HepG2 (cell line): ENCODE measurements around the gene BCL2. TPM values are rescaled to one million over a fixed set of nuclear protein-coding genes. Genes with fewer than 3 reads are reported as not detected.

ENCODE experiments used
- ATAC-seq: fragments of 200-7000 bp; cut with Tn5 transposase; 3 replicates; pipeline ENCODE4 v1.9.1; 2020; ENCODE audit warnings: mild to moderate bottlenecking, moderate library complexity
- BruUV-seq: library from RNA; stranded (reverse); fragments of 400-500 nt; replicated peaks from 2 replicates; lab custom pipeline; 2021; lab: Mats Ljungman, UMichigan
- CTCF ChIA-PET: fragments of 300-600 bp; formaldehyde crosslinking; extraction: SDS; loops from one replicate; lab custom pipeline; 2021; ENCODE audit warnings: low total read pairs, inconsistent platforms, low intra/inter-chr PET ratio; lab: Yijun Ruan, JAX
- POLR2A ChIA-PET: fragments of 350-600 bp; sonication (Branson Sonifier 250); formaldehyde crosslinking; loops from one replicate; lab custom pipeline; 2020; ENCODE audit warnings: antibody characterized with exemption, inconsistent platforms; lab: Yijun Ruan, JAX
- DNase-seq: peaks from one replicate; pipeline ENCODE4 v3.0.0-alpha.2; 2015; ENCODE audit warnings: low spot score
- FAIRE-seq: peaks from 3 replicates; lab custom pipeline; 2011; peaks lifted over from hg19 to GRCh38; lab: Jason Lieb, UNC
- H2AFZ ChIP-seq: one replicate; pipeline ENCODE4 v1.6.1; 2011; ENCODE audit warnings: low read length, inconsistent platforms
- H3K27ac ChIP-seq: fragments of 300-600 bp; 3 replicates; pipeline ENCODE4 v1.8.0; 2011; ENCODE audit warnings: mixed run types, mild to moderate bottlenecking, mixed read lengths, low read length, inconsistent platforms; ENCODE audit not compliant: insufficient read depth; ENCODE audit errors: extremely low read length
- H3K27me3 ChIP-seq, 2 experiments: fragments of 200-600 bp in 1 of 2; 2 replicates in 1 of 2; 3 replicates in 1 of 2; pipeline versions ENCODE4 v1.6.0 to v1.8.0; 2011; ENCODE audit warnings: low read length in 2 of 2, mild to moderate bottlenecking in 2 of 2, moderate library complexity in 2 of 2, inconsistent platforms in 1 of 2; ENCODE audit not compliant: insufficient read depth in 2 of 2, control insufficient read depth in 1 of 2
- H3K36me3 ChIP-seq, 2 experiments: fragments of 200-600 bp in 1 of 2; replicated peaks in 1 of 2; 2 replicates in 1 of 2; 3 replicates in 1 of 2; pipeline versions ENCODE4 v1.5.1 to v1.8.0; 2011; ENCODE audit warnings: low read length in 2 of 2, inconsistent platforms in 1 of 2; ENCODE audit not compliant: insufficient read depth in 2 of 2, control insufficient read depth in 1 of 2
- H3K4me1 ChIP-seq: 2 replicates; pipeline ENCODE4 v1.5.1; 2012; ENCODE audit warnings: low read length, inconsistent platforms; ENCODE audit not compliant: insufficient read depth
- H3K4me2 ChIP-seq: 2 replicates; pipeline ENCODE4 v1.6.0; 2011; ENCODE audit warnings: low read depth, low read length, inconsistent platforms
- H3K4me3 ChIP-seq, 3 experiments: fragments of 200-600 bp in 1 of 3; sonication (generic), shearing (Covaris generic) in 1 of 3; replicated peaks in 1 of 3; 2 replicates each; pipeline ENCODE4 v1.5.1; 2011 to 2016; ENCODE audit warnings: low read length in 3 of 3, inconsistent platforms in 2 of 3, low read depth in 2 of 3, mild to moderate bottlenecking in 2 of 3, control low read depth in 1 of 3, mixed read lengths in 1 of 3; ENCODE audit not compliant: insufficient read depth in 1 of 3
- H3K79me2 ChIP-seq: one replicate; pipeline ENCODE4 v1.6.1; 2011; ENCODE audit warnings: low read length, inconsistent platforms; ENCODE audit not compliant: insufficient read depth
- H3K9ac ChIP-seq: 2 replicates; pipeline ENCODE4 v1.6.0; 2011; ENCODE audit warnings: mild to moderate bottlenecking, low read depth, low read length, inconsistent platforms; ENCODE audit not compliant: insufficient read depth
- H3K9me3 ChIP-seq: 2 replicates; pipeline ENCODE4 v1.5.1; 2012; ENCODE audit warnings: mild to moderate bottlenecking, low read length
- H4K20me1 ChIP-seq: 2 replicates; pipeline ENCODE4 v1.6.0; 2011; ENCODE audit warnings: inconsistent platforms, mild to moderate bottlenecking, low read length, moderate library complexity; ENCODE audit not compliant: insufficient read depth
- GATAD2A ChIP-seq: IDR thresholded peaks from 2 replicates; pipeline ENCODE4 v1.6.1; 2016
- HOXA9 ChIP-seq: sonication (generic); formaldehyde crosslinking; IDR thresholded peaks from 2 replicates; pipeline ENCODE4 v1.8.1; 2022; ENCODE audit warnings: missing genetic modification reagents, mild to moderate bottlenecking, moderate library complexity, borderline replicate concordance
- IRX3 ChIP-seq: sonication (generic); formaldehyde crosslinking; IDR thresholded peaks from 2 replicates; pipeline ENCODE4 v1.8.1; 2023; ENCODE audit warnings: mild to moderate bottlenecking, low read depth, missing genetic modification reagents, borderline replicate concordance
- MTF1 ChIP-seq: sonication (generic); formaldehyde crosslinking; IDR thresholded peaks from 2 replicates; pipeline ENCODE4 v1.5.0; 2020; ENCODE audit warnings: missing genetic modification reagents
- PCBP1 ChIP-seq: fragments of 200-400 bp; formaldehyde crosslinking; IDR thresholded peaks from 2 replicates; pipeline ENCODE4 v1.6.1; 2017; ENCODE audit warnings: mild to moderate bottlenecking, low read depth, low read length, borderline replicate concordance
- PHF8 ChIP-seq: sonication (generic); formaldehyde crosslinking; IDR thresholded peaks from 2 replicates; pipeline ENCODE4 v1.5.0; 2020; ENCODE audit warnings: missing genetic modification reagents
- PRMT3 ChIP-seq: sonication (generic); formaldehyde crosslinking; IDR thresholded peaks from 2 replicates; pipeline ENCODE4 v1.8.1; 2022; ENCODE audit warnings: low read depth, mild to moderate bottlenecking, moderate library complexity, missing genetic modification reagents, borderline replicate concordance
- RBFOX2 ChIP-seq: fragments of 200-400 bp; formaldehyde crosslinking; IDR thresholded peaks from 2 replicates; pipeline ENCODE4 v1.6.1; 2017; ENCODE audit warnings: low read depth, mild to moderate bottlenecking, low read length
- ZIK1 ChIP-seq: sonication (generic); formaldehyde crosslinking; IDR thresholded peaks from 2 replicates; pipeline ENCODE4 v1.5.0; 2020; ENCODE audit warnings: mild to moderate bottlenecking, low read depth, missing genetic modification reagents, borderline replicate concordance
- ZNF33A ChIP-seq: sonication (generic); formaldehyde crosslinking; IDR thresholded peaks from 2 replicates; pipeline ENCODE4 v1.5.1; 2020; ENCODE audit warnings: missing genetic modification reagents, mild to moderate bottlenecking, moderate library complexity, borderline replicate concordance
- ZNF709 ChIP-seq: sonication (generic); formaldehyde crosslinking; IDR thresholded peaks from 2 replicates; pipeline ENCODE4 v1.5.0; 2020; ENCODE audit warnings: mild to moderate bottlenecking, missing genetic modification reagents
- ZSCAN20 ChIP-seq: sonication (generic); formaldehyde crosslinking; IDR thresholded peaks from 2 replicates; pipeline ENCODE4 v1.4.0; 2020; ENCODE audit warnings: missing genetic modification reagents, mild to moderate bottlenecking, borderline replicate concordance
- WGBS: methylation state at CpG from one replicate; pipeline ENCODE4 v1.1.6; 2017; ENCODE audit warnings: low lambda C conversion rate; 5-methylcytosine and 5-hydroxymethylcytosine counted together
- in situ Hi-C: cut with HindIII; loops from 2 replicates; pipeline ENCODE4 v1.10.0; 2017; ENCODE audit warnings: low pct_unique_long_range_greater_than_20kb; ENCODE audit not compliant: extremely low pct_ligation_motif_present
- intact Hi-C: fragments of 100-400 bp; cut with micrococcal nuclease; formaldehyde crosslinking; loops from one replicate; pipeline ENCODE4 v1.10.0; 2022; ENCODE audit not compliant: unreplicated experiment
- polyA plus RNA-seq, 8 experiments: library from polyadenylated mRNA; depleted of rRNA in 3 of 8; stranded (reverse) in 7 of 8; unstranded in 1 of 8; fragments of >200 nt; fragmentation: Illumina TruSeq in 4 of 8; extraction: Trizol in 4 of 8; gene quantifications; 2 replicates each; pipeline versions ENCODE4 v1.2.1 to v1.2.3, GENCODE V29; 2011 to 2016; ENCODE audit warnings: low read depth in 4 of 8, missing spikeins in 1 of 8, mixed read lengths in 1 of 8; ENCODE audit not compliant: insufficient read depth in 1 of 8
- total RNA-seq, 5 experiments: library from RNA; depleted of rRNA; stranded (reverse); fragments of >200 nt; fragmentation: Illumina TruSeq; extraction: Trizol; gene quantifications; 2 replicates each; pipeline ENCODE4 v1.2.3, GENCODE V29; 2016; ENCODE audit warnings: low read depth in 1 of 5
- TF ChIP-seq, protein P1 (sequence below), 2 experiments: sonication (generic) in 1 of 2; formaldehyde crosslinking in 1 of 2; IDR thresholded peaks; 2 replicates each; pipeline versions ENCODE4 v1.4.0 to v1.6.1; 2016 to 2020; ENCODE audit warnings: borderline replicate concordance in 1 of 2, low read depth in 1 of 2, mild to moderate bottlenecking in 1 of 2, missing genetic modification reagents in 1 of 2
- TF ChIP-seq, protein P2 (sequence below): sonication (generic); formaldehyde crosslinking; IDR thresholded peaks from 2 replicates; pipeline ENCODE4 v1.8.1; 2023; ENCODE audit warnings: mild to moderate bottlenecking, missing genetic modification reagents, borderline replicate concordance
- TF ChIP-seq, protein P3 (sequence below): fragments of 450-650 bp; IDR thresholded peaks from 2 replicates; pipeline ENCODE4 v1.6.1; 2017
- TF ChIP-seq, protein P4 (sequence below): sonication (generic); formaldehyde crosslinking; IDR thresholded peaks from 2 replicates; pipeline ENCODE4 v1.8.1; 2023; ENCODE audit warnings: mild to moderate bottlenecking, missing genetic modification reagents

The BCL2 gene
- total and polyA plus RNA-seq, 2 of the 13 experiments (the other 11 are each of a cell fraction or from before 2014, with no cell fraction given): 0.07 to 0.53 TPM

DNA sequence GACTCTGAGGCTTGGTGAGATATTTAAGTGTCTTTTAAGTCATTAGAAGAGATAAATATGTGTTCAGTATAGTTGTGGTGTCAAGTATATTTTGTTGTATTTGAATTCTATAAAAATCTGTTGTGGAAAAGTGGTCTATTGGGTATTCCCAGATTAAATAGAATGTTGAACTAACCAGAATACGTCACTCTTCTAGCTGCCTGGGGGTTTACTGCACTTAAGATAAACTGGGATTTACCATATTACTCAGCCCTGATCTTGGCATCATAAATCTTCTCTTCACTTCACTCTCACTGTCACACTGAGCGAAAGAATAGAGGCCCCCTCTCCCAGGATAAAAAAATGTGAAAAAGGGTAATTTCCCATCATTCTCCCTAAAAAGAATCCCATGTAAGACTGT is 129.8 kb downstream of the BCL2 start:
- H3K27me3 ChIP-seq: no peaks in the 10 kb centered on the region; a peak in 1 of 5 replicates
- no TSS peak for BruUV-seq
- no peak overlapping the region for H3K9ac ChIP-seq
- no peaks in the 10 kb centered on the region for H3K9me3 ChIP-seq
- no peaks in the 10 kb centered on the region for H3K4me1 ChIP-seq
- no peaks in the 10 kb centered on the region for H3K36me3 ChIP-seq
- FAIRE-seq (no peak), DNase-seq (no peak), ATAC-seq (no peak)
- ChIA-PET POLR2A (no interaction called here), CTCF (no interaction called here)
- intact Hi-C loops (no loop called here), in situ Hi-C loops (no loop called here)
- no peak overlapping the region for H3K4me2 ChIP-seq
- no peak overlapping the region for H3K4me3 ChIP-seq
- no peaks in the 10 kb centered on the region for H4K20me1 ChIP-seq
- H3K27ac ChIP-seq: no peak overlapping the region
- WGBS: 50% methylated on average over 2 of the region's 2 CpGs
- H3K79me2 ChIP-seq: no peaks in the 10 kb centered on the region
- no peak overlapping the region for H2AFZ ChIP-seq
- no peak for TF ChIP-seq ZSCAN20 (CRISPR knock-in tag)
- TF ChIP-seq PHF8 (CRISPR knock-in tag): no peak
- no peak for TF ChIP-seq ZNF33A (CRISPR knock-in tag)
- no peak for TF ChIP-seq ZIK1 (CRISPR knock-in tag)
- TF ChIP-seq, protein P1, sequence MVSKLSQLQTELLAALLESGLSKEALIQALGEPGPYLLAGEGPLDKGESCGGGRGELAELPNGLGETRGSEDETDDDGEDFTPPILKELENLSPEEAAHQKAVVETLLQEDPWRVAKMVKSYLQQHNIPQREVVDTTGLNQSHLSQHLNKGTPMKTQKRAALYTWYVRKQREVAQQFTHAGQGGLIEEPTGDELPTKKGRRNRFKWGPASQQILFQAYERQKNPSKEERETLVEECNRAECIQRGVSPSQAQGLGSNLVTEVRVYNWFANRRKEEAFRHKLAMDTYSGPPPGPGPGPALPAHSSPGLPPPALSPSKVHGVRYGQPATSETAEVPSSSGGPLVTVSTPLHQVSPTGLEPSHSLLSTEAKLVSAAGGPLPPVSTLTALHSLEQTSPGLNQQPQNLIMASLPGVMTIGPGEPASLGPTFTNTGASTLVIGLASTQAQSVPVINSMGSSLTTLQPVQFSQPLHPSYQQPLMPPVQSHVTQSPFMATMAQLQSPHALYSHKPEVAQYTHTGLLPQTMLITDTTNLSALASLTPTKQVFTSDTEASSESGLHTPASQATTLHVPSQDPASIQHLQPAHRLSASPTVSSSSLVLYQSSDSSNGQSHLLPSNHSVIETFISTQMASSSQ (IDR thresholded peaks at IDR 0.05; ENCODE audit: low read depth): no peak
- TF ChIP-seq, protein P1 (CRISPR knock-in tag; IDR thresholded peaks at IDR 0.05; ENCODE audit: borderline replicate concordance): no peak
- no peak for TF ChIP-seq ZNF709 (CRISPR knock-in tag)
- no peak for TF ChIP-seq MTF1 (CRISPR knock-in tag)
- no peak for TF ChIP-seq PCBP1
- TF ChIP-seq RBFOX2: no peak
- TF ChIP-seq, protein P2, sequence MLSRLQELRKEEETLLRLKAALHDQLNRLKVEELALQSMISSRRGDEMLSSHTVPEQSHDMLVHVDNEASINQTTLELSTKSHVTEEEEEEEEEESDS (CRISPR knock-in tag): no peak
- TF ChIP-seq, protein P3, sequence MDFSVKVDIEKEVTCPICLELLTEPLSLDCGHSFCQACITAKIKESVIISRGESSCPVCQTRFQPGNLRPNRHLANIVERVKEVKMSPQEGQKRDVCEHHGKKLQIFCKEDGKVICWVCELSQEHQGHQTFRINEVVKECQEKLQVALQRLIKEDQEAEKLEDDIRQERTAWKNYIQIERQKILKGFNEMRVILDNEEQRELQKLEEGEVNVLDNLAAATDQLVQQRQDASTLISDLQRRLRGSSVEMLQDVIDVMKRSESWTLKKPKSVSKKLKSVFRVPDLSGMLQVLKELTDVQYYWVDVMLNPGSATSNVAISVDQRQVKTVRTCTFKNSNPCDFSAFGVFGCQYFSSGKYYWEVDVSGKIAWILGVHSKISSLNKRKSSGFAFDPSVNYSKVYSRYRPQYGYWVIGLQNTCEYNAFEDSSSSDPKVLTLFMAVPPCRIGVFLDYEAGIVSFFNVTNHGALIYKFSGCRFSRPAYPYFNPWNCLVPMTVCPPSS: no peak
- TF ChIP-seq GATAD2A (CRISPR knock-in tag): no peak
- no peak for TF ChIP-seq PRMT3 (CRISPR knock-in tag)
- no peak for TF ChIP-seq HOXA9 (CRISPR knock-in tag)
- no peak for TF ChIP-seq IRX3 (CRISPR knock-in tag)
- TF ChIP-seq, protein P4, sequence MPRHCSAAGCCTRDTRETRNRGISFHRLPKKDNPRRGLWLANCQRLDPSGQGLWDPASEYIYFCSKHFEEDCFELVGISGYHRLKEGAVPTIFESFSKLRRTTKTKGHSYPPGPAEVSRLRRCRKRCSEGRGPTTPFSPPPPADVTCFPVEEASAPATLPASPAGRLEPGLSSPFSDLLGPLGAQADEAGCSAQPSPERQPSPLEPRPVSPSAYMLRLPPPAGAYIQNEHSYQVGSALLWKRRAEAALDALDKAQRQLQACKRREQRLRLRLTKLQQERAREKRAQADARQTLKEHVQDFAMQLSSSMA: no peak
